22Rv1 (cell line): ENCODE measurements around the gene BZW2.
A peak's percentile ranks its signal among the peaks of the same experiment; 100 is the strongest.

Experiments
- H3K27ac ChIP-seq: fragments of 450-650 bp; 2 replicates; pipeline ENCODE4 v1.5.1; 2017
- ZFX ChIP-seq: fragments of 450-650 bp; IDR thresholded peaks from 2 replicates; pipeline ENCODE4 v1.6.1; 2017; ENCODE audit warnings: antibody characterized with exemption, borderline replicate concordance
- TF ChIP-seq, protein P1 (sequence below): fragments of 450-650 bp; IDR thresholded peaks from 2 replicates; pipeline ENCODE4 v1.5.1; 2017; ENCODE audit warnings: mild to moderate bottlenecking

BZW2 gene

DNA sequence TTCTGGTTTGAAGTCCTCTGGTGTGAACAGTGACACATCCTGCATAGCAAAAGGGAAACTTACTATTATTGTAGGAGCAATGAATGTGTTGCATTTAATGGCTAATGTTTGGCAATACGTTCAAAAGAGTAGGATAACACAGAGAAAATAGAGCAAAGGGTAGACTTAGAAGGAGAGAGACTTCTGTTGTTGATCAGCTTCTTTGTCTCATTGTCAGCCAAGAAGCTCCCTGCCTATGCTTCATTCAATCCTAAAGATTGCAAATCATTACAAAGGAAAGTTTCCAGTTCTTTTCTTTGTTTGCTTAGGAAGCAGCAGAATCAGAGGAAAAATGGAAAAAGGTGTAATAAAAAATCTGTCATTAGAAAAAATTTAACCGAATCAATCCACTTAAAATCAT lies 99.7 kb downstream of the BZW2 start:
- no peak overlapping the region for H3K27ac ChIP-seq
- no peak for TF ChIP-seq ZFX
- TF ChIP-seq, protein P1, sequence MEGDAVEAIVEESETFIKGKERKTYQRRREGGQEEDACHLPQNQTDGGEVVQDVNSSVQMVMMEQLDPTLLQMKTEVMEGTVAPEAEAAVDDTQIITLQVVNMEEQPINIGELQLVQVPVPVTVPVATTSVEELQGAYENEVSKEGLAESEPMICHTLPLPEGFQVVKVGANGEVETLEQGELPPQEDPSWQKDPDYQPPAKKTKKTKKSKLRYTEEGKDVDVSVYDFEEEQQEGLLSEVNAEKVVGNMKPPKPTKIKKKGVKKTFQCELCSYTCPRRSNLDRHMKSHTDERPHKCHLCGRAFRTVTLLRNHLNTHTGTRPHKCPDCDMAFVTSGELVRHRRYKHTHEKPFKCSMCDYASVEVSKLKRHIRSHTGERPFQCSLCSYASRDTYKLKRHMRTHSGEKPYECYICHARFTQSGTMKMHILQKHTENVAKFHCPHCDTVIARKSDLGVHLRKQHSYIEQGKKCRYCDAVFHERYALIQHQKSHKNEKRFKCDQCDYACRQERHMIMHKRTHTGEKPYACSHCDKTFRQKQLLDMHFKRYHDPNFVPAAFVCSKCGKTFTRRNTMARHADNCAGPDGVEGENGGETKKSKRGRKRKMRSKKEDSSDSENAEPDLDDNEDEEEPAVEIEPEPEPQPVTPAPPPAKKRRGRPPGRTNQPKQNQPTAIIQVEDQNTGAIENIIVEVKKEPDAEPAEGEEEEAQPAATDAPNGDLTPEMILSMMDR = no peak

DNA sequence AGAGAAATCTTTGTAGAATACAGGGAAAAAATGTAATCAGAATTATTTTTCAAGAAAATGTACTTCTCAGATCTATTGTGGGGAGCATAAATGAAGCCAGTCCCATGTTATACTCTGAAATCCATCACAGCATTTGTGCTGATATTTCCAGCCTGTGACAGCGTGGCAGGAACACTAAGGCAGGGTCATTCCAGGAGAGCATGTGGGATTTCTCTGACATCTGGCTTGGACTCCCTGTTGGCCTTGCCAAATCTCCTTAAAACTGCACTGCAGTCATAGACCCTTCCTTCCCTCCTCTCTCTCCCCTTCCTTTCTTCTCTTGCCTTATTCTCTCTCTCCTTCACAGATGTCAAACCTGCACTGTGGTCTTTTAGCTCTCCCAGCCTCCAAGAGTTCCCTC lies 101.1 kb downstream of the BZW2 start:
- H3K27ac ChIP-seq = no peak overlapping the region

DNA sequence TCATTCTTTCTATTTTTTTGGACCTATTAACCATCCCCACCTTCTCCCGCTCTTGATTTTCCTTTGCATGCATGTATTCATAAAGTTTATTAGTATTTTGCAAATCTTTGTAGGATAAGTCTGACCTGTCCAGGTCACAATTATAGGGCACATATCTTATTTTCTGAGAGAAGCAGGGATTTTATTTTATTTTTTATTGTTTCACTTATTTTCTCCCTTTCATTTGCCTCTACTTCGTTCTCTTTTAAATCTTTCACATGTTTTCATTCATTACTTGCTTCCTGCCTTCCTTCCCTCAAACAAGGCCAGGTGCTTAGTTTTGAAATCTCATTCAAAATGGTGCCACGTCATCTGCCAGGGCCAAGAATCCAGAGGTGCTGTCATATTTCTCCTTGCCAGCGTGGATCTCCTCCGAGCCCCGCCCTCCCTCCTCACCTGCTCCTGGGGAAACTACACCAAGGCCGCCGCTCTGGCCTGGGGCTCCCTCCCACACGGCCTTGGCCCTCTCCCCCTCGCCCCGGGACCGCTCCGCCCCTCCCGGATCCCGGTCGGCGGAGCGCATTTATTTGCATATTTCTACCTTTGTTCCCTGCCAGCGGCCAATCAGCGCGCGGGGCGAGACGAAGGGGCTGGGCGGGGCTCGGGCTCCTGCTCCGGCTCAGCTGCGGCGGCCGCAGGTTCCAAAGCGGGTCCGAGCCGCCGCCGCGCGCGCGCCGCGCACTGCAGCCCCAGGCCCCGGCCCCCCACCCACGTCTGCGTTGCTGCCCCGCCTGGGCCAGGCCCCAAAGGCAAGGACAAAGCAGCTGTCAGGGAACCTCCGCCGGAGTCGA lies 107.3 kb downstream of the BZW2 start, which contains the start of gene TSPAN13:
TSS of gene TSPAN13 (plus strand) at position 654 of the 830 bp plus-strand sequence. CDS start 213 bp downstream, outside the sequence.
- peak within 1 kb of the TSS; percentile 65 for H3K27ac ChIP-seq
- TF ChIP-seq, protein P1 = no peak
- no peak for TF ChIP-seq ZFX

More for the DNA sequence above, 101.1 kb downstream of the BZW2 start:
- no peak for TF ChIP-seq ZFX
- TF ChIP-seq, protein P1 = no peak

DNA sequence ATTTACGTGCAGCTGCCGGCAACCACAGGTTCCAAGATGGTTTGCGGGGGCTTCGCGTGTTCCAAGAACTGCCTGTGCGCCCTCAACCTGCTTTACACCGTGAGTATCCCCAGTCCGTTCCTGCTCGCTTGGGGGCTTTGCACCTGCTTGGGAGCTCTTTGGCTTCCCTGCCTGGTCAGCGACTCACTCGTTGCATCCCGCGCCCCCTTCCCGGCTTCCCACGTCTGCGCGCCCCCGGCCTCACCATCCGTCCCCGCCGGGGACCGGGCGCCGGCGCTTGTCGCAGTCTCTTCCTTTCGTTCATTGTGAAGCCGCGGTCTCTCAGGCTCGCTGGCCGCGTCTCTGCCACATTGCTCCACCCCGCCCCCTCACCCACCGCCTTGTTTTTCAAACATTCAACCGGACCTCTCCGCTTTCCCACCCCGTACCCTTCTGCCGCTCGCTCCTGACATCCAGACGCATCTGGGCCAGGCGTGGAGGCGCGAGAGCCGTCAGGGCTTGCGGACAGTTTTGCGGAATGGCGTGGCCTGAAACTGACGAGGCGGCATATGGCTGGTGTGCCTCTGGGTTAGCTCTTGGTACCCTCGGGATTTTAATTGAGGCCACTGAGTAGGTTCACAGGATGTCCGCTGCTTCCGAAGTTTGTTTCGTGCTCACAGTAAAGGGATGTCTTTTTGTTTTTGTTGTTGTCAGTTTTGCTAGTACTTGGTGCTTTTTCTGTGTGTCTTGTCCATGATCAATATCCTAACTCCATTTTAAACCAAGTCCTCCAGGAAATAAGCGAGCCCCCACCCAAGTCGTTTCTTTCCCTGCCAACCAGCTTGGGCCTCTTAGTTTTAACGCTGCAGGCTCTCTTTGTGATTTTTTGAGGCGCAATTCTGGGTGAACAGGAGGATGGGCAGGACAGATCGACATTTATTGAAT lies 108.2 kb downstream of the BZW2 start:
- TF ChIP-seq, protein P1 = no peak
- H3K27ac ChIP-seq = peak overlapping the region; percentile 65

DNA sequence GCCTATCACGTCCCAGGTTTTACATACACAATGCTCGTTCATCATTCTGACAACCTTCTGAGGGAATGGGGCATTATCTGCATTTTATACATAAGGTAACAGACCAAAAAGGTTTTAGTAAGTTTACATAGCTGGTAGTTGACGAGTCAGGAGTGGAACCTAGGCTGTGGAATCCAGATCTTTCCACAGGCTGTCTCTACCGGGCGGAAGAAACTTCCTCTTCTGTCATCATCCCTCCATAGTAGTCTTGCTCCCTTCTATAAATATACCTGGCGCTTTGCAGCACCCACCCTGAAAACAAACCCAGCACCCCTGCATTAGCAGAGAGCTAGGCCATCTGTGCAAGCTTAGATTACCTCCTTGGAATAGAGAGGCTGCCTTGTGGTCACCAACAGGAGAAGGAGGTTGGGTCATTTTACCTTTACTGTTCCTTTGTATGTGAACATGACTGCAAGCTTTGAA lies 108.9 kb downstream of the BZW2 start:
- H3K27ac ChIP-seq = no peak overlapping the region
- no peak for TF ChIP-seq ZFX
- TF ChIP-seq, protein P1 = no peak

DNA sequence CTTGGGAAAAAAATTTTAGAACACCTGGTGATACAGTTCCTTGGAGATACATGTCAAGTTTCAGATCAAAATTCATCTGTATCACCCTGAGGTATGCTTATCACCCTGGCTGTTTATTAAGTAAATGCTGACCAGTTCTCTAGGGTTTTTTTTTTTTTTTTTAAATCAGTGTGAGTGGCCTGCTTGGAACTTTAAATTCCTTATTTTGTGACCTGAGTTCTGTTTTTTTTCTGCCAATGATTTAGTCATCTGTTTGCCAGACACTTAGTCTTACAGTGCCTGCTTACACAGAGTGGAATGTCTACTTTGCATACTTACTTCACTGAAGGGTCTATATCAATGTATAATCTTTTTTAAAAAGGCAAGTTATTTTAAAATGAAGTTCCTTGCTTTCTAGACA lies 109.4 kb downstream of the BZW2 start:
- H3K27ac ChIP-seq = no peak overlapping the region
- TF ChIP-seq ZFX = no peak
- TF ChIP-seq, protein P1 = no peak
